SIG-M5 treated with dmso at 0.1 percent for 504 hours (cell line): ENCODE results near the gene NCS1.

ENCODE experiments used
- DNase-seq: peaks from one replicate; lab custom pipeline; 2025; ENCODE audit not compliant: unreplicated experiment; lab: John Stamatoyannopoulos, UW

Gene NCS1

DNA sequence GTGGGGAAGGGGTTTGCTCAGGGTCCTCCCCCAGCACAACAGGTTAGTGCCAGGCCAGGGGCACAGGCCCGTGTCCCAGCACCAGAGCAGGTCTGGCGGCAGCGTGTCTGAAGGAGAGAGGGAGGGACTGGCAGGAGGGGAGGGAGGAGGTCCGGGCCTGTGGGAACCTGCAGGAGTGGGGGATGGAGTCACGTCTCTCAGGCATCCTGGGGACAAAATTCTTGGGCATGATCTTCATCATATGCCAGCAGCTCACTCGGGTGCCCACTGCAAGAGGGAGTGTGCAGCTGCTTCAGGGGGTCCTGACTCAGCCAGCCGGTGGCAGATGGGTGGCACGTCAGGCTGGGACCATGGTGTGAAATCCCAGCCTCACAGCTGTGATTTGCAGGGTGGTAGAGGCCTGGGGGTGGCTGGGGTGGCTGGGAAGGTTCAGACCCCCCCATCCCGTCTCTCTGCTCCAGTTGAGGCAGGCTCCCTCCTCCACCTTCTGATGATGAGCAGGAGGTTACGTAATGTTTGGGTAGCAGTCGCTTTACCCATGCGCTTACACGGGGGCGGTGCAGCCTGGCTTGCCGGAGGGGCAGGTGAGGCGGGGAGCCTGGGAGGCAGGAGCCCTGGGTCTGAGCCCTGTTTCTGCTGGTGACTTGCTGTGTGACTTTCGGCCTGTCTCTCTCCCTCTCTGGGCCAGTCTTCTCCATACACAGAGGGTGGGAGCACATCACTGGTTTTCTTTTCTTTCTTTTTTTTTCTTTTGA is 40.5 kb downstream of the NCS1 start:
- DNase-seq, result peak; percentile 2

DNA sequence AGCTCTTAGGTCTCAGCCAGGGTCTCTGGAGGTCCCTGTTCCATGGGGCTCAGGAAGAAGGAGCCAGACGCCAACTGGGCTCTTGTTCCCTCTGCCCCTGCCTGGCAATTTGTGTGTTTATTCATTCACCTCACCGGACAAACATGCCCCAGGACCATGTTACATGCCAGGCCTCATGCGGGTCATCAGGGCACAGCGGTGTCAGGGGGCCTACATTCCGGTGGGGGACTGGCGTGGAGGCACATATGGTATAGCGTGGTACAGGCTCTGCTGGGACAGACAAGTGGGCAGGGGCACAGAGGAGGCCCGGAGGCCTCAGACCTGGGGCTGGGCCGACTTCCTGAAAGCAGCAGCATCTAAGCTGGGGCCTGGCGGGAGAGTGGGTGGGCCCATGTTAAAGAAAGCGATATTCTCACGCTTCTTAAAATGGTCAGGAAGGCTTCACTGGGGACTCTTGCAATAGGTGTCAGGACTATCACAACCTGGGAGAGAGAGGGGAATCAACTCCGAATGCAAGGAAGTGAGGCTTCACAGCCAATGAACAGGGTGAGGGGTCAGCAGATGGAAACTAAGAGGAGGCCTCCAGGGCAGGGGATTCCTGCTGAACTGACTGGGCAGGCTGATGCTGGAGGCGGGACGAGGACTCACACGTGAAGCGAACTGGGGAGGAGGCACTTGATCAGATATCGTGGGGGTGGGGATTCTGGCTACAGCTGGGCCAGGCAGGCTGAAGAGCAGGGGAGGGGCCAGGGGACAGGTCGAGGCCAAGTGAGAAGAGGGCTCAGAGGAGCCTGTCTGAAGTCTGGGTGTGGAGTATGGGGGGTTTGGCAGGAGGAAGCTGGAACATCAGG is 41.9 kb downstream of the NCS1 start:
- no peak for DNase-seq

DNA sequence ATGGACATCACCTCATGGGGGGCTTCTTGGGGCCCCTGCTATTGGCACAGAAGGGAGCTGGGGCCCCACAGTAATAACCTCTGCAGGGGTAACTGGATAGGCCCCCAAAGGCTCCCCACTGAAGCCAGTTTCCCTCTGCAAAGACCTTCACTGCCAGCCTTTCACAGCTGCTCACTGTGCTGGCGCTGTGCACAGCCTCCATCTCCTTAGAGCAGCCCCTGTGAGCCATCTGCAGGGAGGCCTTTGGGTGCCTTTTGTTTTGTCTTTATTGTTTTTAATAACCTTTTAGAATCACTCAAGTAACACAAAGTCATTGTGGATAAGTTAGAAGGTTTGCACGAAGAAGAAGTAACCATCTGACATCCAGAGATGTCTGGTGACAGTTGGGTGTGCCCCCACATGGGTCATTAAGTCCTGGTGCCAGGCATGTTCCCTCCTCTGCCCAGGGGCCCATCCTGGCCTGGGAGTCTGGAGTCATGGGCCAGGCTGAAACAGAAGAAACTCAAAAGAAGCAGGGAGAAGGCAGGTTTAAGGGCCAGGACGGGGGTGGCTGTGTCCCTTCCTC is 42.7 kb downstream of the NCS1 start:
- no peak for DNase-seq

DNA sequence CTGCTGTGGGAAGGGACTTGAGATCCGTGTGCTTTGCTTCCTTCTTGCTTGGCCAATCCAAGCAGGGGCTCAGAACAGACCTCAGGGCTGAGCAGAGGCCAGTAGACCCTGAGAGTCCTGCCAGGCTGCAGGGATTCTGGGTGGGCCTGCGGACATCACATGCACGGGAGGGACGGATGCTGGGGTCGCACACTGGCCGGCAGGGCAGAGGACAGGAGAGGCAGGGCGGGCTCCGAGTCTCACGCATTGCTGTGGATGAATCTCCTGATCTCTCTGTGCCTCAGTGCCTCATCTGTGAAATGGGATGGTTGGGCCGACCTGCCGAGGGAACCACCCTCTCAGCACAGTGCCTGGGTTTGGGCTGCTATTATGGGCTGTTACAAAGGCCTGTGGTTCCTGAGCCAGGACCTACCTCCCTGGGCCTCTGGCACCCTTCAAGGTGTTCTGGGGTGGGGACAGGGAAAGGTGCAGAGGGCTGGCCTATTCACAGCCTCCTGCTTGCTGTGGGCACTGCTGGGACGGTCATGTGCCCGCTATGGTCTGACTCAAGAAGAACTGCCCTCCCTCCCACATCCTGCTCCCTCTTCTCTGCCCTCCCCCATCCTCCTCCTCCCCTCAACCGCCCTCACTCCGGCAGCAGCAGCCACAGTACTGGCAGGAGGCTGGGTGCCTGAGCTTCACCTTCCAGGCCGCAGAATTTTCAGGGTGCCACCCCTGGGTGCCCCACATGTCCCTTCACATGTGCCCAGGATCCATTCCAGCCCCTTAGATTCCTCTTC is 43.3 kb downstream of the NCS1 start:
- DNase-seq, result no peak

DNA sequence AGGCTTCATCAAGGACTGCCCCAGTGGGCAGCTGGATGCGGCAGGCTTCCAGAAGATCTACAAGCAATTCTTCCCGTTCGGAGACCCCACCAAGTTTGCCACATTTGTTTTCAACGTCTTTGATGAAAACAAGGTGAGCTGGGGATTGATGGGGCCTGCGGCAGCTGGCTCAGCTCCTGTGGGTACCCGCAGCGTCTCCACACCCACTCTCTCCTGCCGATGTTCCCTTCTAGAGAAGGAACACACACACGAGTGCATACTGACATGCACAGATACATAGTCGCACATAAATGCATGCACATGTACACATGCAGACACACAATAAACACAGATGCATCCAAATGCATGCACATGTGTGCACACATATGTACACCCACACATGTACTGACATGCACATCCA is 45.6 kb downstream of the NCS1 start:
- no peak for DNase-seq

DNA sequence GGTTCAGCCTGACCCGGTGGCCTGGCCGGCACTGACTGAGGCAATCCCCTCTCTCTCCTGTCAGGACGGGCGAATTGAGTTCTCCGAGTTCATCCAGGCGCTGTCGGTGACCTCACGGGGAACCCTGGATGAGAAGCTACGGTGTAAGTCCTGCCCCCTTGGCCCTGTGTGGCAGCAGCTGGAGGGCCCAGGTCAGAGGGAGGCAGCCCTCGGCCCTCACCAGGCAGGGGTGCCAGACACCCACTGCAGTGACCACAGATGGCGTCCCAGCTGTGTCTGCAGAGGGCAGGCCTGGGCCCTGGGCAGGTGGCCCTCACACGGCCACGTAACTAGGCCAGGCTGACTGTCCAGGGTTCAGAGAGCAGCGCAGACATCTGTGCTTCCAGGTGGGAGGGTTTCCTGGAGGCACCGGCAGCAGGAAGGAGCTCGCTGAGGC is 47.5 kb downstream of the NCS1 start:
- no peak for DNase-seq

DNA sequence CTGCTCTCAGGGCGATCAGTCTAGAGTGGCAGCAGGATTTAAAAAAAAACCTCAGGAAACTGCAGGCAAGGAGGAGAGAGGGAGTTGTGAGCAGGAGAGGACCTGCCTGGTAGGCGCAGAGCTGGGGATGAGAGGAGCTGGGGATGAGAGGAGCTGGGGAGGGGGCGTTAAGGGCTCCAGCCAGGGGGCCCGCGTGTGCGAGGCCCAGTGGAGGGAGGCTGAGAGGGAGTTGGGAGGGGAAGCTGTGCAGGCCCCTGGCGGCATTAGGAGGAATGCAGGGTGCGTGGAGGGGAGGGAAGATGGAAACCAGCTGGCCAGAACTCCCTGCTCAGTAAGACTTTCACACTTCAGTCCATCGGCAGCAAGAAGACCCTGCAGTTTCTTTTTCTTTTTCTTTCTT is 48.1 kb downstream of the NCS1 start:
- no peak for DNase-seq

DNA sequence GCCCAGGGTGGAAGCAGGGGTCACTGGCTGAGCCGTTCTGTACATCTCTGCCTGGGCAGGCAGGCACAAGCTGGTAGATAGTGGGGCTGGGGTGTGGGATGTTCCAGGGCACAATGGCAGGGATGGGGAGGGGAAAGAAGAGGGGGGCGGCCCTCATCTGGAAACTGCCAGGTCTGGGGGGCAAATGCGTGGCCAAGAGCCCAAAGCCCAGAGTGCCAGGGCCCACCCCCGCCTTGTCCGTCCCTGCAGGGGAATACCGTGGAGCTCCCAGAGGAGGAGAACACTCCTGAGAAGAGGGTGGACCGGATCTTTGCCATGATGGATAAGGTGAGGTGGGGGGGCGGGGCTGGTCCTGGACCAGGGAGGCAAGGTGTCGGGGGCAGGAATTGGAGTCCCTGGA is 50.6 kb downstream of the NCS1 start:
- DNase-seq, result no peak

DNA sequence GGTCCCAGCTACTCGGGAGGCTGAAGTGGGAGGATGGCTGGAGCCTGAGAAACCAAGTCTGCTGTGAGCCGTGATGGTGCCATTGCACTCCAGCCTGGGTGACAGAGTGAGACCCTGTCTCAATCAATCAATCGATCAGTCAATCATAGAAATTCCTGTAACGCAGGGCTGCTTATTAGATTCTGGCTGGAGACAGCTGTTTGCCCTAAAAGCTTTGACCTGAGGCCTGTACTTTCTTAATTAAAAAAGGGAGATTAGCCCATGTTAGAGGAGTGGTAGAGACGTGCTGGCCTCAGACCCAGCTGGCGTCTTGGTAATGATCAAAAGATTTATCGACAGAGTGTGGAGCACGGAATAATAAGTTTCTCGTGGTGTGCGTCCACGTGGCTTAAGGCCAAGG is 52.9 kb downstream of the NCS1 start:
- DNase-seq, result no peak

DNA sequence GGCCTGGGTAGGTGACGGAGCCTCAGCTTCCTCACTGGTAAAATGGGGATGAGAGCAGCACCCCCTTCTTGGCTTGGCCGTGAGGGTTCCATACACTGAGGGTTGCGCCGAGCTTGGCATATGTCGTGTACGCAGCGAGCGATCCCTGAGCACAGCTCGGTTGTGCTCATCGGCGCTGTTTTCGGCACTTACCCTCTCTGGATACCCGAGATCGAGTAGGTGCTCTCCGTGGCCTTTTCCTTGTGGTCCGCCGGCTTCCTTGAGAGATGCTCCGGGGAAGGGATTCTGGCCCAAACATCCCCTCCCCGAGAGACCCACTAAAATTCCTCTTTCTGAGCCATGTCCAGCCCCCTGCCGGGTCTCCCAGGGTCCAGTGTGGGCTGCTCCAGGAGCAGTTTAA is 53.4 kb downstream of the NCS1 start:
- DNase-seq, result no peak

DNA sequence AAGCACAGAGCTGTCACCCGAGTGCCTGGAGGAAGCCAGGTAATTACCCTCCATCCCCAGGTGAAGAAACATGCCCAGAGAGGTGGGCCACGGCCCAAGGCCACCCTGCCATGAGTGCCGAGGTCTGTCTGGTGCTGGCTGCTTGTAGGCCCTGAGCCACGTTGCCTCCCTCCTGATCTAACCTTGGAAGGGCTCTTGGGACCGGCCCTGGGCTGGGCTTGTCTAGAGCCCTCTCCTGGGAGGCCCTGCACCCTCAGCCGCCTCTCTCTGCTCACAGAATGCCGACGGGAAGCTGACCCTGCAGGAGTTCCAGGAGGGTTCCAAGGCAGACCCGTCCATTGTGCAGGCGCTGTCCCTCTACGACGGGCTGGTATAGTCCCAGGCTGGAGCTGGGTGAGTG is 53.9 kb downstream of the NCS1 start:
- DNase-seq, result no peak

DNA sequence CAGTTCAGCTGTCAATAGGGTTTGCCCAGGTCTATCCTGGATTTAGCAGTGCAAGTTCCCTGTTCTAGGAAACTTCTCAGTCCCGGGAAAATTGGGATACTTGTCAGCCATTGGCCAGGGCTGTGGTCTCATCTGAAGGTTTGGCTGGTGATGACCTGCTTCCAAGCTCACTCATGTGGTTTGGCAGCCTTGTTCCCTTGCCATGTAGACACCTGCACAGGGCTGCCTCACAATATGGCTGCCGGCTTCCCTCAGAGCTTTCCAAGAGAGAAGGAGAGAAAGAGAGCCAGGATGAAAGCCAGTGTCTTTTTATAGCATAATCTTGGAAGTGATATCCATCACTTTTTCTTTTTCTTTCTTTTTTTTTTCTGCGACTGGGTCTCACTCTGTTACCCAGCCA is 55.6 kb downstream of the NCS1 start:
- no peak for DNase-seq

DNA sequence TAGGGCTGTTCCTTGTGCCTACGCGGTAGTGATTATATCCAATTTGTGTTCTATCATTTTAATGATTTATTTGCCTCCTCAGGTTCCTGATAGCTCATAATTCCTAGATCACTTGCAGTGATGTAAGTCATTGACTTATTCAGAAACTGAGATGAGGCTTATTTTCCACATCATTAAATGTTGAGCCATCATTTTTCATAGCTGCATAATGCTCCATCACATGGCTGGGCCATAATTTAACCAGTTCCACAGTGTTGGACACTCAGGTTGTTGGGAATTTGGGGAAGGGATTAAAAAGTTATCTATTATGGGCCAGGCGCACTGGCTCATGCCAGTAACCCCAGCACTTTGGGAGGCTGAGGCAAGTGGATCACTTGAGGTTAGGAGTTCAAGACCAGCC is 57.6 kb downstream of the NCS1 start:
- no peak for DNase-seq

DNA sequence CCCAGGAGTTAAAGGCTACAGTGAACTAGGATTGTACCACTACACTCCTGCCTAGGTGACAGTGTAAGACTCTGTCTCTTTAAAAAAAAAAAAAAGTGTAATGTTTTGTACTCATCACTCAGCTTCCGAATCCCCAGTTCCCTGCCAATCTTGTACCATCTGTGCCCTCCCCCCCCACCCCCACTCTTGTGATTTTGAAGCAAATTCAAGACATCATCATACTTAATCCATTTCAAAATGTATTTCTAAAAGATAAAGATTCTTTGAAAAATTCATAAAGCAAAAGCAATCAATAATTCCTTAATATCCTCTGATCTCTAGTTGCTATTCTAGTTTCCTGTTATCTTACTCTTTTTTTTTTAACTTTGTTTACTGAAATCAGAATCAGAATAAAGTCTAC is 58.4 kb downstream of the NCS1 start:
- DNase-seq, result no peak

DNA sequence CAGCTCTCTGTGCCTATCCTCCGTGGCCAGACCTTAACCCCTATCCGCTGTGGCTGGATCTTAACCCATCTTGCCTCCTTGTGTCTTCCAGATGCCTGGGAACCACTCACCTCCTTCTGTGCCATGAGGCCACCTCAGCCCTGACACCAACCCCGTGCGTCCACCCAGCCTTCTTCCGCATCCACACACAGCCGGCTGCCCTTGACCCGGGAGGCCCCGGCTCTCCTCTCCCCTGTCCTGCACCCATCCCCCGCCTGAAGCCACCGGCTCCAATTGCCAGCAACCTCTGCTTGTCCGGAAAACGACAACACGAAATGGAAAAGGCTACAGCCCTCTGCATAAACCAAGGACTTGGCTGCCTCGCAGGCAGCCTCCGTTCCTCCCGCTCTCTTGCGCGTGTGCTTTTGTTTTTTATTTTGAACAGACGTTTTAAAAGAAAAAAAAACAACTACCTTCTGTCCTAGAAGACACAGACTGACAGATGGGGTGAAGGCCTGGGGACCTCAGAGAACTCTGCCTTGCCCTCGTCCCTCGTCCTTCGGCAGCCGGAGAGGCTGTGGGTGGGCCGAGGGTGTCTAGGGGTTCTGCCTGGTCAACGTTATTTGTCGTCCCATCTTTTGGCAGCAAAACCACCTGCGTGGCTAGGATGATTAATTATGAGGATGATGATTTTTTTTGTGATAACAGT is 60.8 kb downstream of the NCS1 start:
- DNase-seq, result no peak

DNA sequence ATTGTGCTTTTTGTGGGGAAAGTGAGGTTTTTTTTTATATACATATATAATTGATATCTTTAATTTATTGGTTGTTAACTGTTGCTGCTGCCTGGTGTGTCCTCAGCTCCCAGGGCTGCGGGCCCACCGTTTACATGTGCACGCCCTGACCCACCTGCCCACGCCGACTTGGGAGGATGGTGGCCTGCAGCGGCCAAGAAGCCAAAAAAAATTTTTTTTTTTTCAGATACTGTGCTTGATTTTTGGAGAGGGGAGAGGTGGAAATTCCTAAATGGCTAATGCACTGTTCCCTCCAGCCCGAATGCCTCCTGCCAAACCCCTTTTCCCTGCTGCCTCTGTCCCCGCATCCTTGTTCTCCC is 61.4 kb downstream of the NCS1 start:
- no peak for DNase-seq

DNA sequence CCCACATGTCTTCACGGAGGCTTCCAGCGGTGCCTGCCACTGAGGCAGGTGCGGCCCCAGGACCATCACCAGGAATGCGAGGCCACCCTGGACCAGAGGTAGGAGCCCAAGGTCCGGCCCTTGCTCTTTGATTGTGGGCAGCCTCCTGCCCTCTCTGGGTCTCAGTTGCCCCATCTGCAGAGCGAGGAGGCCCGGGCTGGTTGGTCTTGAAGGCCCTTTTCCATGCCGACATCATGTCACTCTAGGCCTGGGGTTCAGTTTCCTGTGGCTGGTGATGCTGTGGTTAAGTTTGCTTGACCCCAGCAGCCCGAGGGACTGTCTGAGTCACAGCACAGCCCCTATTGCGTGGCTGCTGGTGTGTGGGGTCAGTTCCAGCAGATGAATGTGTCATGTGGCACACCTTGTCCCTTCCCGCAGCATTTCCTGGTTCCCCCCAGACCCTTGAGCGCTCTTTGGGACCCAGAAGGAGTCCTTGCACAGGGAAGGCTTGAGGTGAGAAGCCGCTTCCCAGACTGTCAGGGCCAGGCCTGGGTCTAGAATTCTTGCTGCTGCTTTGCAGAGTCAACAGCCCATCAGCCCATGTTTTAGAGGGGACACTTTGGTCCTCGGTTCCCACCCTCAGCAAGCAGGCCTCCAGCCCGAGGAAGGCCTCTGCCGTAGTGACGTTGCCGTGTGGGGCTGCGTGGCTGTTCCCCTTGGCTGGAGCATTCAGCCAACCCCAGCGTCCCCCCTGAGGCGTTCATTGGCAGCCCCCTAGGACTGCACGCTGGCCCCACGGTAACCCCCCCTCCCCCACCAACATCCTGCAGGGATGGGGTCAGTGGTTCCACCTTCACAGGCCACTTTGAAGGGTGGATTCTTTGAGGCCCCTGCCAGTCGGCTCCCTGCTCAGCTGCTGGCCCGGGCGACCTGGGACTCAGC is 62.4 kb downstream of the NCS1 start:
- DNase-seq, result no peak

DNA sequence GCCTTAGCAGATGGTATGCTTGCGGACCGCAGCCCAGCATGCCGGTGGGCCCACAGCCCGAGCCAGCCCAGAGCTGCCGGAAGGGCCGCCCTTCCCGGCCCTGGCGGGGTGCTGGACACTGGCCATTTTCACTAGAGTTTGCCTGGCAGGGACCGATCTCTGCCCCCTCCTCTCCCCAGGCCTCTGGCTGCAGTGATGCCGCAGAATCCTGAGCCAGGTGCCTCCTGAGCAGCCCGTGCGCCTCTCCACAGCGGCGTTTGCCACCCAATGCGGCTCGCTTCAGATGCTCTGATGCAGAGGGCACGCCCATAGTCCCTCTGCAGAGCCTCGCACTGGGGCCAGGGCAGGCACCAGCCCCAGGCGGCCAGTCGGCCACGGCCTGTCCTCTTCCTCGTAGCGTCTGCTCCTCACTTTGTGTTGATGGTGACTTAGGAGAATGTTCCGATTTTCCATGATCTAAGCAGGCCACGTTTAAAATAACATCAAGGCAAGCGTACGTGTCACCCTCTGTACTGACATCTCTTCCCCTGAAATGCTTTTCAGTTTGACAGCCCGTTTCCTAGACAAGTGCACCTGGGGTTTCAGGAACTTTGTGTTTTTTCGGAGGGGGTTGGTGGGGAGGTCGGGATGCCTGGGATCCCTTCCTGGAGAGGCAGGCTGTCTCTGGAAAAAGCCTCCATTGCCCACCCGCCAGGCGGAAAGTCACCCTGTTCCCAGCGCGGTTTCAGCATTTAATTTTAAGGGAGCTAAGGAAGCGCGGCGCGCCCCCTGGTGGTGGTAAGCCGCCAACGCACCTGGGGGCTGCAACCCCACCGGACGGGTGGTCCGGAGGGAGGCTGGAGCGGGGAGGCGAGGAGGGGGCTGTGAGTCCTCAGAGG is 63.6 kb downstream of the NCS1 start:
- peak; percentile 21 for DNase-seq

DNA sequence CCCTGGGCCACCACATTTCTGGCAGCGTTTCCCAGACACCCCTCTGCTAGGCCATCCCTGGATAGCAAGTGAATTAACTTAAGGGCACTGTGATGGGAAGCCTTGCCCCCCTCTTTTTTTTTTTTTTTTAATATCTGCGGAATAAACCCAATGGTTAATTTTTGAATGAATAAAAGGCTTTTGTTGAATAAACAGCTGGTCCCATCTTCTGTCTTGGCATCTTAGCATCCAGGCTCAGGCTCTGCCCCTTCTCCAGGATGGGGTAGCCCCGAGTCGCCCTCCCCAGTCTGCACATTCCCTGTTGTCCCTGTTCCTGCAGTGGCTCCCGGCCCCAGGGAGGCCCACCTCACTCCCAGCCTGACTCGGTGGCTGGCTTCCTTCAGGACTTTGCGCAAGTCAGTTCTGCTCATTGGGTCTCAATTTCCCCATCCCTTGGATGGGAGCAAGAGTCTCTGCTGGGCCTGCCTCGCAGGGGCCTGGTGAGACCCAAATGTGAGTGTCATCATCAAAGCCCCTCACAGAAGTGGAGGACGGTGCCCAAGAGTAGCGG is 64.3 kb downstream of the NCS1 start:
- DNase-seq, result no peak
